NB4 (cell line): ENCODE measurements around the gene LZIC.

Experiments
- DNase-seq: peaks from one replicate; pipeline ENCODE4 v3.0.0; 2010; ENCODE audit warnings: low read depth
- H3K4me3 ChIP-seq: one replicate; pipeline ENCODE4 v1.5.1; 2011; ENCODE audit warnings: mild to moderate bottlenecking, low read depth, low read length, moderate library complexity
- MYC ChIP-seq: IDR thresholded peaks from 2 replicates; pipeline ENCODE4 v1.6.1; 2011; ENCODE audit warnings: low read depth, low read length
- POLR2A ChIP-seq: IDR thresholded peaks from 2 replicates; pipeline ENCODE4 v1.6.1; 2011; ENCODE audit warnings: mild to moderate bottlenecking; ENCODE audit not compliant: insufficient read length; ENCODE audit errors: extremely low read depth
- TF ChIP-seq, protein P1 (sequence below): IDR thresholded peaks from 2 replicates; pipeline ENCODE4 v1.6.1; 2011; ENCODE audit warnings: low read depth, low read length
- TF ChIP-seq, protein P2 (sequence below): IDR thresholded peaks from one replicate; pipeline ENCODE4 v1.5.1; 2012; ENCODE audit warnings: low read depth, low read length

LZIC gene

DNA sequence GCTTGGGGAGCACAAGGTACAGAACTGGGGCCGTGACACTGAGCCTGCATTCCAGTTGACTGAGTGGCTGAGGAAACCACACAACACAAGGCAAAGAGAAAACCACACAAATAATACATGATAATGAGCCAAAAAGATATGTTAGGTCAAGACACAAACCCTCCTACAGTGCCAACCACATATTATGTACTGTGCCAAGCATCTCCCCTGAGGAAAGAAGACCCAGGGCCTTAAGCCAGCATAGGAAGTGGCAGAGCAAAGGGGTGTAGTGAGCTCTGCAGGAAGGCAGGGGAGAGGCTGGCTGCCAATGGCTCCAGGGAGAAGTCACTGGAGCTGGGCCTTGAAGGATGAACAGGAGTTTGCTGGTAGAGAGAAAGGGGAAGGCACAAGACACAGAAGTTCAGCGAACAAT is 61.3 kb downstream of the LZIC start:
- TF ChIP-seq MYC (no peak), POLR2A (no peak)
- TF ChIP-seq, protein P1, sequence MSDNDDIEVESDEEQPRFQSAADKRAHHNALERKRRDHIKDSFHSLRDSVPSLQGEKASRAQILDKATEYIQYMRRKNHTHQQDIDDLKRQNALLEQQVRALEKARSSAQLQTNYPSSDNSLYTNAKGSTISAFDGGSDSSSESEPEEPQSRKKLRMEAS: no peak
- TF ChIP-seq, protein P2, sequence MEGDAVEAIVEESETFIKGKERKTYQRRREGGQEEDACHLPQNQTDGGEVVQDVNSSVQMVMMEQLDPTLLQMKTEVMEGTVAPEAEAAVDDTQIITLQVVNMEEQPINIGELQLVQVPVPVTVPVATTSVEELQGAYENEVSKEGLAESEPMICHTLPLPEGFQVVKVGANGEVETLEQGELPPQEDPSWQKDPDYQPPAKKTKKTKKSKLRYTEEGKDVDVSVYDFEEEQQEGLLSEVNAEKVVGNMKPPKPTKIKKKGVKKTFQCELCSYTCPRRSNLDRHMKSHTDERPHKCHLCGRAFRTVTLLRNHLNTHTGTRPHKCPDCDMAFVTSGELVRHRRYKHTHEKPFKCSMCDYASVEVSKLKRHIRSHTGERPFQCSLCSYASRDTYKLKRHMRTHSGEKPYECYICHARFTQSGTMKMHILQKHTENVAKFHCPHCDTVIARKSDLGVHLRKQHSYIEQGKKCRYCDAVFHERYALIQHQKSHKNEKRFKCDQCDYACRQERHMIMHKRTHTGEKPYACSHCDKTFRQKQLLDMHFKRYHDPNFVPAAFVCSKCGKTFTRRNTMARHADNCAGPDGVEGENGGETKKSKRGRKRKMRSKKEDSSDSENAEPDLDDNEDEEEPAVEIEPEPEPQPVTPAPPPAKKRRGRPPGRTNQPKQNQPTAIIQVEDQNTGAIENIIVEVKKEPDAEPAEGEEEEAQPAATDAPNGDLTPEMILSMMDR: no peak
- peak; percentile 34 for DNase-seq
- H3K4me3 ChIP-seq: no peak overlapping the region
